HG02759 (cell line): ENCODE measurements around the gene SLIT2.

Experiments
- ATAC-seq: cut with Tn5 transposase; IDR thresholded peaks from one replicate; pipeline ENCODE4 v1.9.1; 2021; ENCODE audit warnings: mild to moderate bottlenecking, moderate library complexity; ENCODE audit not compliant: unreplicated experiment

SLIT2 gene

GRCh38 chr4:20299515-20299914, 47.8 kb downstream of the SLIT2 start:
- no peak for ATAC-seq

- no peak for ATAC-seq
Observed at GRCh38 chr4:20301161-20301560, 49.5 kb downstream of the SLIT2 start.
